Smooth muscle cell (in vitro differentiated cells): ENCODE data around the gene DDX10. TPM values are rescaled to one million over a fixed set of nuclear protein-coding genes. Genes with fewer than 3 reads are reported as not detected.

Source experiments
- DNase-seq: peaks from one replicate; lab custom pipeline; 2025; ENCODE audit not compliant: unreplicated experiment; lab: John Stamatoyannopoulos, UW
- H2AFZ ChIP-seq: fragments of 200-600 bp; sonication (generic); 2 replicates; pipeline ENCODE4 v1.6.0; 2016; ENCODE audit warnings: antibody characterized with exemption, low read depth, mild to moderate bottlenecking
- H3F3A ChIP-seq: fragments of 200-600 bp; sonication (generic); 2 replicates; pipeline ENCODE4 v1.6.0; 2017; ENCODE audit warnings: antibody characterized with exemption, low read depth
- H3K27ac ChIP-seq: fragments of 200-600 bp; sonication (generic); 2 replicates; pipeline ENCODE4 v1.5.1; 2016; ENCODE audit warnings: low read depth, mild to moderate bottlenecking
- H3K27me3 ChIP-seq: fragments of 200-600 bp; sonication (generic); 2 replicates; pipeline ENCODE4 v1.6.1; 2016; ENCODE audit warnings: low read depth, mild to moderate bottlenecking
- H3K36me3 ChIP-seq: fragments of 200-600 bp; sonication (generic); 2 replicates; pipeline ENCODE4 v1.5.1; 2016; ENCODE audit warnings: low read depth
- H3K4me1 ChIP-seq: fragments of 200-600 bp; sonication (generic); 2 replicates; pipeline ENCODE4 v1.5.1; 2016; ENCODE audit warnings: low read depth
- H3K4me2 ChIP-seq: fragments of 200-600 bp; sonication (generic); 2 replicates; pipeline ENCODE4 v1.6.0; 2016; ENCODE audit warnings: mild to moderate bottlenecking
- H3K4me3 ChIP-seq: fragments of 200-600 bp; sonication (generic); 2 replicates; pipeline ENCODE4 v1.5.1; 2016; ENCODE audit warnings: mild to moderate bottlenecking
- H3K79me2 ChIP-seq: fragments of 200-600 bp; sonication (generic); 2 replicates; pipeline ENCODE4 v1.6.0; 2016; ENCODE audit warnings: low read depth, mild to moderate bottlenecking
- H3K9ac ChIP-seq: fragments of 200-600 bp; sonication (generic); 2 replicates; pipeline ENCODE4 v1.6.0; 2016; ENCODE audit warnings: low read depth
- H3K9me3 ChIP-seq: fragments of 200-600 bp; sonication (generic); replicated peaks from 2 replicates; pipeline ENCODE4 v1.5.1; 2016; ENCODE audit warnings: low read depth
- H4K20me1 ChIP-seq: fragments of 200-600 bp; sonication (generic); 2 replicates; pipeline ENCODE4 v1.6.0; 2016; ENCODE audit warnings: low read depth
- CTCF ChIP-seq: fragments of 200-600 bp; sonication (generic); IDR thresholded peaks from 2 replicates; pipeline ENCODE4 v1.5.1; 2017; ENCODE audit warnings: borderline replicate concordance, mild to moderate bottlenecking, antibody characterized with exemption; ENCODE audit not compliant: insufficient read depth, poor library complexity, severe bottlenecking
- WGBS: methylation state at CpG from one replicate; pipeline ENCODE4 v1.1.7; 2016; ENCODE audit warnings: low lambda C conversion rate; 5-methylcytosine and 5-hydroxymethylcytosine counted together
- polyA plus RNA-seq: library from polyadenylated mRNA; unstranded; fragments of >200 nt; fragmentation: Nextera tagmentation; extraction: Ambion mirVana; gene quantifications from 2 replicates; pipeline ENCODE4 v1.2.1, GENCODE V29; 2016
- total RNA-seq: library from RNA; depleted of rRNA; stranded (reverse); fragments of >200 nt; gene quantifications from 2 replicates; pipeline ENCODE4 v1.2.3, GENCODE V29; 2014

Gene DDX10
- total and polyA plus RNA-seq, 2 experiments from 2014 or later: 7.3 to 15.7 TPM

GRCh38 chr11:108624196-108624925 is 40.5 kb upstream of the DDX10 start:
- Histone ChIP-seq H3K27me3 (no peaks in the 10 kb centered on the region), H3K27ac (no peak overlapping the region), H2AFZ (no peak overlapping the region), H3K9me3 (no peaks in the 10 kb centered on the region), H4K20me1 (no peaks in the 10 kb centered on the region), H3K4me2 (no peak overlapping the region), H3K36me3 (no peaks in the 10 kb centered on the region), H3K79me2 (no peaks in the 10 kb centered on the region), H3K9ac (no peak overlapping the region), H3F3A (no peaks in the 10 kb centered on the region), H3K4me3 (no peak overlapping the region), H3K4me1 (no peaks in the 10 kb centered on the region)
- TF ChIP-seq CTCF: no peak
- DNase-seq: no peak
- 72% methylated on average over 5 of the region's 5 CpGs for WGBS

- TF ChIP-seq CTCF: no peak
- Histone ChIP-seq H3F3A (no peaks in the 10 kb centered on the region), H2AFZ (no peak overlapping the region), H3K4me2 (no peak overlapping the region), H4K20me1 (no peaks in the 10 kb centered on the region), H3K9me3 (no peaks in the 10 kb centered on the region), H3K9ac (no peak overlapping the region), H3K27ac (no peak overlapping the region), H3K27me3 (no peaks in the 10 kb centered on the region), H3K79me2 (no peaks in the 10 kb centered on the region), H3K4me3 (no peak overlapping the region), H3K36me3 (no peaks in the 10 kb centered on the region), H3K4me1 (no peaks in the 10 kb centered on the region)
- DNase-seq: no peak
- 96% methylated on average over 10 of the region's 10 CpGs for WGBS
Measured at GRCh38 chr11:108628326-108628725, 36.5 kb upstream of the DDX10 start.

GRCh38 chr11:108628812-108629211 is 36.1 kb upstream of the DDX10 start:
- Histone ChIP-seq H2AFZ (no peak overlapping the region), H3K36me3 (no peaks in the 10 kb centered on the region), H3K4me3 (no peak overlapping the region), H3K9ac (no peak overlapping the region), H3K27ac (no peak overlapping the region), H3K4me1 (no peaks in the 10 kb centered on the region), H3K9me3 (no peaks in the 10 kb centered on the region), H3K27me3 (no peaks in the 10 kb centered on the region), H3K79me2 (no peaks in the 10 kb centered on the region), H3K4me2 (no peak overlapping the region), H4K20me1 (no peaks in the 10 kb centered on the region), H3F3A (no peaks in the 10 kb centered on the region)
- TF ChIP-seq CTCF: no peak
- DNase-seq: no peak
- WGBS: 94% methylated on average over 2 of the region's 2 CpGs

GRCh38 chr11:108629274-108629673 is 35.6 kb upstream of the DDX10 start:
- H3K4me1 ChIP-seq: no peaks in the 10 kb centered on the region
- no peak overlapping the region for H2AFZ ChIP-seq
- no peaks in the 10 kb centered on the region for H3K36me3 ChIP-seq
- 98% methylated on average over 3 of the region's 3 CpGs for WGBS
- H3K9me3 ChIP-seq: no peaks in the 10 kb centered on the region
- H4K20me1 ChIP-seq: no peaks in the 10 kb centered on the region
- no peaks in the 10 kb centered on the region for H3K79me2 ChIP-seq
- H3K27ac ChIP-seq: no peak overlapping the region
- no peak overlapping the region for H3K4me3 ChIP-seq
- H3F3A ChIP-seq: no peaks in the 10 kb centered on the region
- H3K4me2 ChIP-seq: no peak overlapping the region
- TF ChIP-seq CTCF: no peak
- no peaks in the 10 kb centered on the region for H3K27me3 ChIP-seq
- DNase-seq: no peak
- no peak overlapping the region for H3K9ac ChIP-seq
